HEK293 (cell line): ENCODE data around the gene COL4A1.

ENCODE experiments used
- CTCF ChIA-PET: fragments of 350-600 bp; formaldehyde crosslinking; extraction: SDS; loops from one replicate; lab custom pipeline; 2021; ENCODE audit warnings: antibody characterized with exemption; lab: Yijun Ruan, JAX
- POLR2A ChIA-PET: fragments of 300-600 bp; formaldehyde crosslinking; extraction: SDS; loops from one replicate; lab custom pipeline; 2020; ENCODE audit warnings: antibody characterized with exemption, inconsistent platforms; lab: Yijun Ruan, JAX
- H3K27ac ChIP-seq: fragments of 200-500 bp; sonication (Bioruptor generic); 2 replicates; pipeline ENCODE4 v1.5.1; 2014; ENCODE audit warnings: low read depth, low read length, control low read depth, inconsistent platforms; ENCODE audit errors: extremely low read depth
- H3K36me3 ChIP-seq, 2 experiments: fragments of 200-500 bp in 1 of 2; sonication (Bioruptor generic) in 1 of 2; 1 replicate in 1 of 2; 2 replicates in 1 of 2; pipeline ENCODE4 v1.5.1; 2014 to 2017; ENCODE audit warnings: inconsistent platforms in 2 of 2, low read length in 2 of 2; ENCODE audit not compliant: control insufficient read depth in 2 of 2, insufficient read depth in 1 of 2
- H3K4me1 ChIP-seq: fragments of 200-500 bp; sonication (Bioruptor generic); 2 replicates; pipeline ENCODE4 v1.5.1; 2014; ENCODE audit warnings: mild to moderate bottlenecking, low read length, inconsistent platforms; ENCODE audit not compliant: control insufficient read depth, insufficient read depth
- H3K4me3 ChIP-seq: 2 replicates; pipeline ENCODE4 v1.5.1; 2011; ENCODE audit warnings: low read depth, mild to moderate bottlenecking, control low read depth, low read length, moderate library complexity
- H3K9me3 ChIP-seq: fragments of 200-500 bp; sonication (Bioruptor generic); 2 replicates; pipeline ENCODE4 v1.5.1; 2014; ENCODE audit warnings: low read depth, low read length, inconsistent platforms; ENCODE audit not compliant: control insufficient read depth, insufficient read depth
- FEZF1 ChIP-seq: fragments of 450-650 bp; formaldehyde crosslinking; IDR thresholded peaks from 2 replicates; pipeline ENCODE4 v1.5.1; 2016; ENCODE audit warnings: missing biosample characterization, missing genetic modification characterization
- GLI4 ChIP-seq: fragments of 450-650 bp; formaldehyde crosslinking; IDR thresholded peaks from 2 replicates; pipeline ENCODE4 v1.5.1; 2016; ENCODE audit warnings: missing biosample characterization, missing genetic modification characterization
- GLIS2 ChIP-seq: fragments of 450-650 bp; formaldehyde crosslinking; IDR thresholded peaks from 2 replicates; pipeline ENCODE4 v1.5.1; 2016; ENCODE audit warnings: missing biosample characterization, missing genetic modification characterization
- HIC1 ChIP-seq: fragments of 450-650 bp; formaldehyde crosslinking; IDR thresholded peaks from 2 replicates; pipeline ENCODE4 v1.5.1; 2016; ENCODE audit warnings: missing biosample characterization, missing genetic modification characterization
- MYNN ChIP-seq: fragments of 450-650 bp; formaldehyde crosslinking; IDR thresholded peaks from 2 replicates; pipeline ENCODE4 v1.5.1; 2016; ENCODE audit warnings: missing biosample characterization, missing genetic modification characterization, borderline replicate concordance
- OVOL3 ChIP-seq: fragments of 450-650 bp; formaldehyde crosslinking; IDR thresholded peaks from 2 replicates; pipeline ENCODE4 v1.5.1; 2016; ENCODE audit warnings: missing biosample characterization, missing genetic modification characterization
- ZBTB1 ChIP-seq: fragments of 450-650 bp; formaldehyde crosslinking; IDR thresholded peaks from 2 replicates; pipeline ENCODE4 v1.5.1; 2016; ENCODE audit warnings: missing biosample characterization, missing genetic modification characterization
- ZBTB10 ChIP-seq: fragments of 450-650 bp; formaldehyde crosslinking; IDR thresholded peaks from 2 replicates; pipeline ENCODE4 v1.5.1; 2016; ENCODE audit warnings: missing biosample characterization, missing genetic modification characterization
- ZBTB26 ChIP-seq: fragments of 450-650 bp; formaldehyde crosslinking; optimal IDR thresholded peaks from 2 replicates; pipeline ENCODE3; 2016; ENCODE audit warnings: missing biosample characterization, mild to moderate bottlenecking, missing genetic modification characterization
- ZEB2 ChIP-seq: fragments of 450-650 bp; formaldehyde crosslinking; IDR thresholded peaks from 2 replicates; pipeline ENCODE4 v1.5.1; 2016; ENCODE audit warnings: missing biosample characterization, missing genetic modification characterization
- ZNF2 ChIP-seq: fragments of 450-650 bp; formaldehyde crosslinking; IDR thresholded peaks from 2 replicates; pipeline ENCODE4 v1.5.1; 2016; ENCODE audit warnings: missing biosample characterization, missing genetic modification characterization
- ZNF221 ChIP-seq: fragments of 450-650 bp; formaldehyde crosslinking; IDR thresholded peaks from 2 replicates; pipeline ENCODE4 v1.5.1; 2017; ENCODE audit warnings: missing biosample characterization, missing genetic modification characterization, borderline replicate concordance
- ZNF350 ChIP-seq: fragments of 450-650 bp; formaldehyde crosslinking; IDR thresholded peaks from 2 replicates; pipeline ENCODE4 v1.5.0; 2017; ENCODE audit warnings: missing biosample characterization, mild to moderate bottlenecking, missing genetic modification characterization
- ZNF423 ChIP-seq: fragments of 450-650 bp; formaldehyde crosslinking; IDR thresholded peaks from 2 replicates; pipeline ENCODE4 v1.5.1; 2016; ENCODE audit warnings: missing biosample characterization, missing genetic modification characterization
- ZNF558 ChIP-seq: fragments of 450-650 bp; formaldehyde crosslinking; IDR thresholded peaks from 2 replicates; pipeline ENCODE4 v1.5.1; 2016; ENCODE audit warnings: missing biosample characterization, missing genetic modification characterization
- ZNF624 ChIP-seq: fragments of 450-650 bp; formaldehyde crosslinking; IDR thresholded peaks from 2 replicates; pipeline ENCODE4 v1.5.1; 2017; ENCODE audit warnings: missing biosample characterization, missing genetic modification characterization
- ZNF645 ChIP-seq: fragments of 450-650 bp; formaldehyde crosslinking; IDR thresholded peaks from 2 replicates; pipeline ENCODE4; 2016; ENCODE audit warnings: missing biosample characterization, missing genetic modification characterization
- ZNF670 ChIP-seq: fragments of 450-650 bp; formaldehyde crosslinking; IDR thresholded peaks from 2 replicates; pipeline ENCODE4 v1.5.1; 2016; ENCODE audit warnings: missing biosample characterization, missing genetic modification characterization, low read depth
- ZNF792 ChIP-seq: fragments of 450-650 bp; formaldehyde crosslinking; IDR thresholded peaks from 2 replicates; pipeline ENCODE4 v1.5.1; 2016; ENCODE audit warnings: missing biosample characterization, missing genetic modification characterization
- ZSCAN23 ChIP-seq: fragments of 450-650 bp; formaldehyde crosslinking; IDR thresholded peaks from 2 replicates; pipeline ENCODE4 v1.5.1; 2016; ENCODE audit warnings: missing biosample characterization, missing genetic modification characterization
- ZSCAN4 ChIP-seq: fragments of 450-650 bp; formaldehyde crosslinking; IDR thresholded peaks from 2 replicates; pipeline ENCODE4 v1.5.1; 2017; ENCODE audit warnings: missing biosample characterization, missing genetic modification characterization

COL4A1 gene

GRCh38 chr13:110262508-110263291 is 44.3 kb downstream of the COL4A1 start:
- Histone ChIP-seq H3K9me3 (no peaks in the 10 kb centered on the region), H3K4me1 (no peaks in the 10 kb centered on the region), H3K36me3 (no peaks in the 10 kb centered on the region), H3K27ac (no peak overlapping the region), H3K4me3 (no peak overlapping the region)
- ChIA-PET POLR2A (no interaction called here), CTCF (interaction anchor here (1.0 to 1.1 kb wide), 2 partner anchors 12 to 36 kb away, joined by 3 read pairs; no protein-coding TSS in a partner anchor)
- TF ChIP-seq ZSCAN23 (tag by site-specific recombination) (no peak), ZNF221 (tag by site-specific recombination) (no peak), ZBTB26 (no peak), ZBTB1 (tag by site-specific recombination) (no peak), ZNF645 (tag by site-specific recombination) (no peak), ZNF2 (no peak), ZNF350 (tag by site-specific recombination) (no peak), OVOL3 (tag by site-specific recombination) (no peak), ZBTB10 (tag by site-specific recombination) (no peak), ZNF558 (no peak), ZNF792 (tag by site-specific recombination) (no peak), GLI4 (no peak), ZEB2 (no peak), HIC1 (tag by site-specific recombination) (no peak)

- no peaks in the 10 kb centered on the region for H3K36me3 ChIP-seq
- TF ChIP-seq FEZF1 (tag by site-specific recombination) (no peak), ZNF423 (tag by site-specific recombination) (no peak), MYNN (tag by site-specific recombination) (no peak), ZSCAN4 (no peak), ZNF624 (no peak), GLIS2 (tag by site-specific recombination) (no peak), ZNF670 (tag by site-specific recombination) (no peak)
- H3K9me3 ChIP-seq: no peaks in the 10 kb centered on the region
- H3K4me1 ChIP-seq: no peaks in the 10 kb centered on the region
- H3K4me3 ChIP-seq: no peak overlapping the region
- ChIA-PET CTCF (interaction anchor here (1.0 to 1.5 kb wide), 2 partner anchors 15 to 35 kb away, joined by 3 read pairs; no protein-coding TSS in a partner anchor), POLR2A (no interaction called here)
- no peak overlapping the region for H3K27ac ChIP-seq
Observed at GRCh38 chr13:110262082-110262436, 44.9 kb downstream of the COL4A1 start.
